Smooth muscle cell (in vitro differentiated cells): ENCODE results near the gene TFCP2L1. TPM values are rescaled to one million over a fixed set of nuclear protein-coding genes. Genes with fewer than 3 reads are reported as not detected.

Source experiments
- DNase-seq: peaks from one replicate; lab custom pipeline; 2025; ENCODE audit not compliant: unreplicated experiment; lab: John Stamatoyannopoulos, UW
- H2AFZ ChIP-seq: fragments of 200-600 bp; sonication (generic); 2 replicates; pipeline ENCODE4 v1.6.0; 2016; ENCODE audit warnings: antibody characterized with exemption, low read depth, mild to moderate bottlenecking
- H3F3A ChIP-seq: fragments of 200-600 bp; sonication (generic); 2 replicates; pipeline ENCODE4 v1.6.0; 2017; ENCODE audit warnings: antibody characterized with exemption, low read depth
- H3K27ac ChIP-seq: fragments of 200-600 bp; sonication (generic); 2 replicates; pipeline ENCODE4 v1.5.1; 2016; ENCODE audit warnings: low read depth, mild to moderate bottlenecking
- H3K27me3 ChIP-seq: fragments of 200-600 bp; sonication (generic); 2 replicates; pipeline ENCODE4 v1.6.1; 2016; ENCODE audit warnings: low read depth, mild to moderate bottlenecking
- H3K36me3 ChIP-seq: fragments of 200-600 bp; sonication (generic); 2 replicates; pipeline ENCODE4 v1.5.1; 2016; ENCODE audit warnings: low read depth
- H3K4me1 ChIP-seq: fragments of 200-600 bp; sonication (generic); 2 replicates; pipeline ENCODE4 v1.5.1; 2016; ENCODE audit warnings: low read depth
- H3K4me2 ChIP-seq: fragments of 200-600 bp; sonication (generic); 2 replicates; pipeline ENCODE4 v1.6.0; 2016; ENCODE audit warnings: mild to moderate bottlenecking
- H3K4me3 ChIP-seq: fragments of 200-600 bp; sonication (generic); 2 replicates; pipeline ENCODE4 v1.5.1; 2016; ENCODE audit warnings: mild to moderate bottlenecking
- H3K79me2 ChIP-seq: fragments of 200-600 bp; sonication (generic); 2 replicates; pipeline ENCODE4 v1.6.0; 2016; ENCODE audit warnings: low read depth, mild to moderate bottlenecking
- H3K9ac ChIP-seq: fragments of 200-600 bp; sonication (generic); 2 replicates; pipeline ENCODE4 v1.6.0; 2016; ENCODE audit warnings: low read depth
- H3K9me3 ChIP-seq: fragments of 200-600 bp; sonication (generic); replicated peaks from 2 replicates; pipeline ENCODE4 v1.5.1; 2016; ENCODE audit warnings: low read depth
- H4K20me1 ChIP-seq: fragments of 200-600 bp; sonication (generic); 2 replicates; pipeline ENCODE4 v1.6.0; 2016; ENCODE audit warnings: low read depth
- WGBS: methylation state at CpG from one replicate; pipeline ENCODE4 v1.1.7; 2016; ENCODE audit warnings: low lambda C conversion rate; 5-methylcytosine and 5-hydroxymethylcytosine counted together
- polyA plus RNA-seq: library from polyadenylated mRNA; unstranded; fragments of >200 nt; fragmentation: Nextera tagmentation; extraction: Ambion mirVana; gene quantifications from 2 replicates; pipeline ENCODE4 v1.2.1, GENCODE V29; 2016
- total RNA-seq: library from RNA; depleted of rRNA; stranded (reverse); fragments of >200 nt; gene quantifications from 2 replicates; pipeline ENCODE4 v1.2.3, GENCODE V29; 2014
- TF ChIP-seq, protein P1 (sequence below): fragments of 200-600 bp; sonication (generic); IDR thresholded peaks from 2 replicates; pipeline ENCODE4 v1.5.1; 2017; ENCODE audit warnings: borderline replicate concordance, mild to moderate bottlenecking, antibody characterized with exemption; ENCODE audit not compliant: insufficient read depth, poor library complexity, severe bottlenecking

The TFCP2L1 gene
- total and polyA plus RNA-seq, 2 experiments from 2014 or later, result 0.13 TPM; not detected in 1

DNA sequence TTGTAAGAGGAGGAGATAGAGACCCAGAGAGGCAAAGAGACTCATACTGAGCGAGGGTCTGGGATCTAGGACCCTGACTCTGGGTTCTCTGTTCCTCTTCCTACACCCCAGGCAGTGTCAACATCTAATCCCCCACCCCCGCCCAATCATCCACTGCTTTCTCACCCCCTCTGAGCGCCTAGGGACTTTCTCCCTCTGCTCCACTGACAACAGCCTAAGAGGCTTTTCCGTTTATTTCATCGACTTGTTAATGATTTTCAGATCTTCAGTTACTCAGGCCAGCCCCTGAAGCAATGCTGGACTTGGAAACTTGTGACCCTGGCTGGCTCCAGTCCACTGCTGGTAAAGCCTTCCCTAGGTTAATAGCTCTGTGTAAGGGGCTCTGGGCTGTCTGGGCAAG lies 65.1 kb downstream of the TFCP2L1 start:
- Histone ChIP-seq H3K9me3 (no peaks in the 10 kb centered on the region), H3F3A (no peaks in the 10 kb centered on the region), H3K4me2 (no peak overlapping the region), H3K27me3 (peaks cover 19% of the 10 kb centered on the region), H3K9ac (no peak overlapping the region), H3K36me3 (no peaks in the 10 kb centered on the region), H2AFZ (no peak overlapping the region), H3K27ac (no peak overlapping the region), H4K20me1 (no peaks in the 10 kb centered on the region), H3K79me2 (no peaks in the 10 kb centered on the region), H3K4me3 (no peak overlapping the region), H3K4me1 (no peaks in the 10 kb centered on the region)
- TF ChIP-seq, protein P1, sequence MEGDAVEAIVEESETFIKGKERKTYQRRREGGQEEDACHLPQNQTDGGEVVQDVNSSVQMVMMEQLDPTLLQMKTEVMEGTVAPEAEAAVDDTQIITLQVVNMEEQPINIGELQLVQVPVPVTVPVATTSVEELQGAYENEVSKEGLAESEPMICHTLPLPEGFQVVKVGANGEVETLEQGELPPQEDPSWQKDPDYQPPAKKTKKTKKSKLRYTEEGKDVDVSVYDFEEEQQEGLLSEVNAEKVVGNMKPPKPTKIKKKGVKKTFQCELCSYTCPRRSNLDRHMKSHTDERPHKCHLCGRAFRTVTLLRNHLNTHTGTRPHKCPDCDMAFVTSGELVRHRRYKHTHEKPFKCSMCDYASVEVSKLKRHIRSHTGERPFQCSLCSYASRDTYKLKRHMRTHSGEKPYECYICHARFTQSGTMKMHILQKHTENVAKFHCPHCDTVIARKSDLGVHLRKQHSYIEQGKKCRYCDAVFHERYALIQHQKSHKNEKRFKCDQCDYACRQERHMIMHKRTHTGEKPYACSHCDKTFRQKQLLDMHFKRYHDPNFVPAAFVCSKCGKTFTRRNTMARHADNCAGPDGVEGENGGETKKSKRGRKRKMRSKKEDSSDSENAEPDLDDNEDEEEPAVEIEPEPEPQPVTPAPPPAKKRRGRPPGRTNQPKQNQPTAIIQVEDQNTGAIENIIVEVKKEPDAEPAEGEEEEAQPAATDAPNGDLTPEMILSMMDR, result no peak
- WGBS, result 81% methylated on average over 5 of the region's 5 CpGs
- DNase-seq, result no peak

DNA sequence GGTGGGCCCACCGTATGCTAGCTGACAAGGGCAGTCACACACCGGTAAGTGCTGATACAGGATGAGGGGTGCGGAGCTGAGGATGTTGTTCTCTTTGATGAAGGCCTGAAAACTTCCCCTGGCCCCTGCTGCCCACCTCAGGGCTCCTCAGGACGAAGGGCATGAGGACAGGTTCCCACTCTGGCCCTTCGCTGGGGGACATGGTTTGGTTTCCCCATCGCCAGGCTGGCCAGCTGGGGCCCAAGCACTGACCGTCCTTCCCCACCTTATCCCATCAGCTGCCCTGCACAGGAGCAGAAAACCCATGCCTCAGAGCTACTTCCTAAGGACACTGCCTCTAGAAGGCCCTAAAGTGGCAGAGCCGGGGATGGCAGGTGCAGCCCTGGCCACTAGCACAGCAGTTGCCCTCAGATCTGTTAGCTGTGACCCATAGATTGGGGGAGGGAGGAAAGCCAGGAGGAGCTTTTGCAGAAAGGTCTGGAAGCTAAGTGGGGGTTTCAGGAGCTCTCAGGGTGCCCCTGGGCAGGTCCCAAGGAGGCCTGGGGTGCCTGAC lies 66.5 kb downstream of the TFCP2L1 start:
- Histone ChIP-seq H3F3A (no peaks in the 10 kb centered on the region), H3K27me3 (peaks cover 19% of the 10 kb centered on the region), H3K27ac (no peak overlapping the region), H3K4me1 (no peaks in the 10 kb centered on the region), H3K9me3 (no peaks in the 10 kb centered on the region), H3K4me2 (no peak overlapping the region), H3K36me3 (no peaks in the 10 kb centered on the region), H3K4me3 (no peak overlapping the region), H2AFZ (no peak overlapping the region), H4K20me1 (no peaks in the 10 kb centered on the region), H3K79me2 (no peaks in the 10 kb centered on the region), H3K9ac (no peak overlapping the region)
- TF ChIP-seq, protein P1, result no peak
- 79% methylated on average over 8 of the region's 8 CpGs for WGBS
- DNase-seq, result no peak

DNA sequence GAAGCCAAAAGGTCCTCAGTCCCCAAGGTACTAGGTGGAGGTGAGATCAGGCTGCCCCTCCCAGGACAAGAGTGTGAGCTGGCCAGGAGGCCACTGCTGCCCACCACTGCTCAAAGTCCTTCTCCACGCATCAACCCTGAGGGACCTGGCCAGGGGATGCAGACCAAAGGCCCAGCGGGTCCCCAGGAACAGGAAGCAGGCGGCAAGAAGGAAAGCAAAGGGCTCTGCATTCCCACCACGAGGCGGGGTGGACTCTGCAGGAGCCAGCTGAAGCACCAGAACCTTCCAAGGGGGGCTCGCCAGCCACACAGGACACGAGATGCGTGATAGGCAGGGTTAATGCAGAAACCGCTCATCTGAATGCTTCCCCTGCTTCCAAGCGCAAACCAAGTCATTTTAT lies 67.4 kb downstream of the TFCP2L1 start:
- 85% methylated on average over 10 of the region's 10 CpGs for WGBS
- no peaks in the 10 kb centered on the region for H3K36me3 ChIP-seq
- TF ChIP-seq, protein P1, result no peak
- H3K4me3 ChIP-seq, result no peak overlapping the region
- H3K27me3 ChIP-seq, result peaks cover 16% of the 10 kb centered on the region
- no peaks in the 10 kb centered on the region for H3K9me3 ChIP-seq
- H3K4me2 ChIP-seq, result no peak overlapping the region
- DNase-seq, result no peak
- no peaks in the 10 kb centered on the region for H3F3A ChIP-seq
- H2AFZ ChIP-seq, result no peak overlapping the region
- H3K4me1 ChIP-seq, result no peaks in the 10 kb centered on the region
- no peak overlapping the region for H3K9ac ChIP-seq
- H4K20me1 ChIP-seq, result no peaks in the 10 kb centered on the region
- no peak overlapping the region for H3K27ac ChIP-seq
- H3K79me2 ChIP-seq, result no peaks in the 10 kb centered on the region

DNA sequence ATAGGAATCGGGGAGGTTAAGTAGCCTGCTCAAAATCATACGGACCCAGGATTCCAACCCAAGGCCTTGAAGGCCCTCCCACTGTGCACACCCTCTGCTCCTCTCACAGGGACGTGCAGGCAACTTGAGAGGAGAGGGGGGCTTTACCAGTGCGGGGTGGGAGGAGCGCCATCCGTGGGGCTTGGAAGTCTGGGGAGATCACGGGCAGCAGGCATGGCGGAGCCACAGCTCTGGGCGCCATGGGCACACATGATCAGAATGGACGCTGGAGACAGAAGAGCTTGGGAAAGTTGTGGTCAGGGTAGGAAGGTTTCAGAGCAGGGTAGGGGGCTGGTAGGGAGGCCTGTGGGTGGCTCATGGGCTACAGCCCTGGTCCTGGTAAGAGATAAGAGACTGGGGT lies 70.7 kb downstream of the TFCP2L1 start:
- TF ChIP-seq, protein P1, result no peak
- Histone ChIP-seq H4K20me1 (no peaks in the 10 kb centered on the region), H3K27me3 (peaks cover 6% of the 10 kb centered on the region), H3K9me3 (no peaks in the 10 kb centered on the region), H3K4me2 (no peak overlapping the region), H3F3A (no peaks in the 10 kb centered on the region), H3K9ac (no peak overlapping the region), H3K4me3 (no peak overlapping the region), H3K27ac (no peak overlapping the region), H2AFZ (no peak overlapping the region), H3K79me2 (no peaks in the 10 kb centered on the region), H3K4me1 (no peaks in the 10 kb centered on the region), H3K36me3 (no peaks in the 10 kb centered on the region)
- DNase-seq, result no peak
- WGBS, result 97% methylated on average over 10 of the region's 10 CpGs
